HG03045 (cell line): ENCODE measurements around the gene GSTO2.

Experiments used
- ATAC-seq: cut with Tn5 transposase; IDR thresholded peaks from one replicate; pipeline ENCODE4 v1.9.1; 2021; ENCODE audit warnings: mild to moderate bottlenecking, moderate library complexity; ENCODE audit not compliant: unreplicated experiment

The GSTO2 gene

DNA sequence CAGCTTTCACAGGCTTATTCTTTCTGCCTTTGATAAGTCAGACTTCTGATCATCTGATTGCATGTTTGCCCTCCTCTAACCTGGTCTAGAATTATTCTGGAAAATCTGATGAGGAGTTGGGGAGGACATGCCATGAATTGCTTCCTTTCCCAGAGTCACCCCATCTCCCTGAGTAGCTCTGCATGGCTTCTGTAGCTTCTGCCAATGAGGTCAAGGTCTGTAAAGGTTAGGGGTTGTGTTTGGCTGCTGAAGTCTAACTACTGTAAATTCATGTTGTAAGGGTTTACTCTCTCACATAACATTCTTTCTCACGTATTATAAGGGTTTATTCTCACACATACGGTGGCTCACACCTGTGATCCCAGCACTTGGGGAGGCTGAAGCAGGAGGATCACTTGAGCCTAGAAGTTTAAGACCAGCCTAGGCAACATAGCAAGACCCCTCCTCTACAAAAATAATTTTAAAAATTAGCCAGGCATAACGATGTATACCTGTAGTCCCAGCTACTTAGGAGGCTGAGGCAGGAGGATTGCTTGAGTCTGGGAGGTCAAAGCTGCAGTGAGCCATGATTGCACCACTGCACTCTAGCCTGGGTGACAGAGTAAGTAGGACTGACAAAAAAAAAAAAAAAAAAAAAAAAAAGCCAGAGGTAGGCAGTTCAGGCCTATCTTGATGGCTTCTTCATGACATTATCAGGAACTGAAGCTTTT is 10.7 kb downstream of the GSTO2 start:
- ATAC-seq: no peak

DNA sequence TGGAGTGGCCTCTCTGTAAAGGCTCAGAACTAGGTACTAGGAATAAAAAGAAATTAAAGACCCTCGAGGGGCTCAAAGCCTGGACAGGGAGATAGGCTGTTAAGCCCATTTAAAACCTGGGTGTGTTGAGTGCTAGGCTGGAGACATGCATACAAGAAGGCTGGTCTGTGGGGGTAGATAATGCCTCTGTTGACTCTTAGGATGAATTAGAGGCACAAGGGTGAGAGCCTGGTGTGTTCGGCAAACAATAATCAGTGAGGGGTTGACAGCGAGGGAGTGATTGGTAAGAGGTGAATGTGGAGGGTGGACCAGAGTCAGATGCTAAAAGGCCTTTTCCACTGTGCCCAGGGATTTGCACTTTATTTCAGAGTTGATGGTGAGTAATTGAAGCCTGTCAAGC is 12.7 kb downstream of the GSTO2 start:
- ATAC-seq: no peak

DNA sequence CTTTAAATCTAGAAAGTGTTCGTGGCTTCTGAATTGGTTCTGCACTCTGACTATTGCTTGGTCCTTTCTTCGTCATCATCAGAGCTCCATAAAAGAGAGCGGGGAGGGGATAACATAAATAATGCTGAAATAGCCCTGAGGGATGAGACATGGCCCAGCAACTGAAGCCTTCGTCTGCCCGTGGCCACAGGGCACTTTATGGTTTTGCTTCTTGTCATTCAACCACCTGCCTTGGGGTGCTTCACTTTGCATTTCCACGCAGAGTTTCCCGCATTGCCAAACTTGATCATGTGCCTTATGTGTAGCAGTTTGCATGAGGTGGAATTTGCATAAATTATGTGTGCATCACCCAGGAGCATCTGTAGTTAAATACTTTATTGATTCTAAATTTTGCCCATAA is 15.9 kb downstream of the GSTO2 start:
- ATAC-seq: no peak

DNA sequence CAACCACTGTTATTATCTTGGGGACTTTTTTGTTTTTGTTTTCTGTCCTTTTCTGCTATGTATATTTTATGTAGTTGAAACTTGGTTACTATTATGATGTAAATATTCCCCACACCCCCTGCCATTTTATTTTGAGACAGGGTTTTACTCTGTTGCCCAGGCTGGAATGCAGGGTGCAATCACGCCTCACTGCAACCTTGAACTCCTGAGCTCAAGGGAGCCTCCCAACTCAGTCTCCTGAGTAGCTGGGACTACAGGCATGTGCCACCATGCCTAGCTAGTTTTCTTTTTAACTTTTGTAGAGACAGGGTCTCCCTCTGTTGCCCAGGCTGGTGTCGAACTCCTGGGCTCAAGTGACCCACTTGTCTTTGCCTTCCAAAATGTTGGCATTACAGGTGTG is 18.0 kb downstream of the GSTO2 start:
- ATAC-seq: no peak

DNA sequence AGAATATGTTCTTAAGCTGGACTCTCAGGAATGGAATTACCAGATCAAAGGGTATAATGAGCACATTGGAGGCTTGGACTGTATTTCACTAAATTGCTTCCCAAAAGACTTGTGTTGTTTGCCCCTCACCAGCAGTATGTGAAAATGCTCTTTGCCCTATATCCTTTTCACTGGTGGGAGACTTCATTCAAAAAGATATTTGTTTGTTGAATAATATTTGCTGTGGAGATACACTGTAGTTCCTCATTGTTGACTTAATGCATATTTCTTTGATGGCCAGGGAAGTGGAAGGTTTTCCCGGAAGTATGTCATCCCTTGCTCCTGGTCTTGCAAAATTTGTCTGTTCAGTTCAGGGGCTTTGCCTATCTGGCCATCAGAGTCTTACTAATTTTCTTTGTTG is 19.4 kb downstream of the GSTO2 start:
- no peak for ATAC-seq

DNA sequence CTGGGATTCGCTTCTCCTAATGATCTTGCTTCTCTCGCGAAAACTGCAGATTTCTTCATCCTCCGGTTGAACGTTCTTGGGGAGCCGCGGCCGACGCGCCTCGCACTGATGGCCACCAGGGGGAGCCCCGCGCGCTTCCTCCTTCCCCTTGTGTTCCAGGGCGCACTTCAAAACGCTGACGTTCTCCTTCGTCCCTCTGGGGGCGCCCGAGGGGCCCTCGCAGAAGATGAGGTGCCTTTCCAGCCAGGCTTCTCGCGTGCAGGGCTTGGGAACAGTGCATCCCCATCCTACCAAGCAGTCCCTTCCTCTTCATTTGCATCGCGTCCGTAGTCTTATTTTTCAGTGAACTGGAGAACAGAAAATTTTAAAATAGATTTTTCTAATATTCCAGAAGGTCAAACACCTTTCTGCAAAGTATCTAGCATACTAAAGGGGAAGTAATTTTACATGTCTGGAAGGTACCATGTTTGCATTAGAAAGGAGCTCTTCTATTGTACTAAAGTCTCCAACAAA is 22.5 kb downstream of the GSTO2 start:
- ATAC-seq: peak; percentile 98

DNA sequence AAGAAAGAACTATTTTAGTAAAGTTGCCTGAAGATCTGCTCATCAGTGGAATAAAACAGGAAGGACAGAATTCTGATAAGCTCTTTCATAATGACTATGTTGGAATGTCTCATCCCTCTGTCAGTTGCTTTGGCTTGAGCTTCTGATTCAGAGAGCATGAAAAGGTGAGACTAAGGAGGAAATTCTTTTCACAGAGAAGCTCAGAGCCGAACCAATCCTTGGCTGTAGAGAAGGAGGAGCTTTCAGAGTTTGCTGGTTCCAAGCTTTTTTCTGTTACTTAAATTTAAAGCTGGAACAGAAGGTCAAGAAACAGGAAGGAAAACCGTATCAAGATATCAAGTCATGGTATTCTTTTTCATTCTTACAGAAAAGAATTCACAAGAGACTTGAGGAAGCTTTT is 24.0 kb downstream of the GSTO2 start:
- ATAC-seq: no peak

DNA sequence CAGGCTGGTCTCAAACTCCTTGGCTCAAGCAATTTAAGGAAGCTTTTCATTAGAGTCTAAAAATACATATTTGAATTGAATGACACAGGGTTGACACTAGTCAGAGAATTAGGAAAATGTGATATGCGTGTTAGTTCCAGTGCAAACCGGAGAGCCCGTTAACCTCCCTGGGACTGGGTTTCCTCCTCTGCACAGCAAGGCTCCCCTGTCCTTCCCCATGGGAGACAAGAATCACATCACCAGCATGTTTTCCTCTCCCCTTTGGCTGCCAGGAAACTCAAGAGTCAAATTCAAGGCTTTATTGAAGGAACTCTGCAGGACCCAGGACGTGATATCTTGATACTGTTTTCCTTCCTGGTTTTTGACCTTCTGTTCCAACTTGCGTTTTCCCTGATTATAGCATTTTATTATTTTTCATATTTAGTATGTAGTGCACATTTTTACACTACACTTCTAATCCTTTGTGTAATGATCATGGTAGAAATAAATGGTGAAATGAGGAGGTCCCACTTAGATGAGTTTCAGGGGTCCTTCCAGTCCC is 24.9 kb downstream of the GSTO2 start:
- no peak for ATAC-seq

DNA sequence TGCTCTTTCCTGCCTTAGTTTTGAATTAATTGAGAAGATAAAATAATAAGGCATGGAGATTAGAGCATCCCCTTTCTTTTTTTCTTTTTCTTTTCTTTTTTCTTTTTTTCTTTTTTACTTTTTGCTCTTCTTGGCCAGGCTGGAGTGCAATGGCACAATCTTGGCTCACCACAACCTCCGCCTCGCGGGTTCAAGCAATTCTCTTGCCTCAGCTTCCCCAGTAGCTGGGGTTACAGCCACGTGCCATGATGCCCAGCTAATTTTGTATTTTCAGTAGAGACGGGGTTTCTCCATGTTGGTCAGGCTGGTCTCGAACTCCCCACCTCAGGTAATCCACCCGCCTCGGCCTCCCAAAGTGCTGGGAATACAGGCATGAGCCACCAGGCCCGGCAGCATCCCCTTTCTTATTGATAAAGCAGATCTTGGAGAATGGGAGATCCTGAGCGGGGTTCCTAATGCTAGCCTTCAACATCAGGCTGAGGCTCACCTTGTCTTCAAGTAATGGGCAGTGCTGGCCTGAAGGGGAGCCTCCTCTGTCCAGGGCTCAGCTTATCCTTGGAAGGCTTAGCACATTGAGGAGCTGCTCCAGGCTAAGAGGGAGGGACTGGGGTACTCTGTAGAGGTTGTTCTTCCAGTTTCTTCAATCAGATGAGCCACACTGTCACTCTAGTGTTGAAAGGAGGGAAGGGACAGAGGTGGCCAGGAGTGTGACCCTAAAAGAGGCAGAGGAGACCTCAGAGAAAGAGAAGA is 27.9 kb downstream of the GSTO2 start:
- ATAC-seq: no peak

DNA sequence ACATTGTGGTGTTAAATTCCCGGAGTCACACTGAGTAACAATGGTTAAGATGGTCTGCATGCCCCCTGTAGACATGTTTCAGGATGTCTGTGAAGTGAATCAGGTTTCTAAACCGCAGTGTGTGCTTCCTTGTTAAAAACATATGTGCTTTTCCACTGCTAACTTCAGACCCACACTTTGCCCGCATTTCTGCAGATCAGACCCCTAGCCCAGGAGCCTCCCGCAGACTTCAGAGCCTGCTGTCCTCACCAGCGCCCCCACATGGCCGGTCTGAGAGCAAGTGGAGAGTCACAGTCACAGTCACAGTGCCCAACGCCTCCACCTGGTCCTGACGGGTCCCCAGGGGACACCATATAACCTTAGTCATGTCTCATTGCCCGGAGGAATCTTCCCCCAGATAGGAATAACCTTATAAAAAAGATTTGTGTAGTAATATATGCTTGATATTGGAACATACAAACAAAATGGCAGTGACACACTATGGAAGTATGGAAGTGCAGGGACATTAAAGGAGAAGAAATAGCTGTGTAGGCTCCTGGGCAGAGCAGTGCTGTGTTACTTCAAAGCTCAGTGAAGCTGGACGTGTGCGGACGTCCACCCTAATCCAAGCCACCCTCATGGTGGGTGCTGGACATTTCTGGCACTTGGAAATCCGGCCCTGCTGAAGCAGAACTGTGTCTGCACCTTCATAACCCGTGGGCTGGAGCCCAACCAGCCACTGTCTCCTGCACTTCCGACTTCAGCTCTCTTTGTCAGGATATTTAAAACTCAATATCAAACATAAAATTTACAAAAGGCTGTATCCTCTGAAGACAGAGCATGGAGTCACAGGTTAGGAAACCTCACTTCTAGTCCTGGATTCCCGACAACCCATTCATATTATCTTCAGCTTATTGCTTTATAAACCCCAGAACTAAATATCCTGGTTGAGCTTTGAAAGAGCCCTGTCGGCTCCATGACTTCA is 29.0 kb downstream of the GSTO2 start:
- ATAC-seq: no peak

DNA sequence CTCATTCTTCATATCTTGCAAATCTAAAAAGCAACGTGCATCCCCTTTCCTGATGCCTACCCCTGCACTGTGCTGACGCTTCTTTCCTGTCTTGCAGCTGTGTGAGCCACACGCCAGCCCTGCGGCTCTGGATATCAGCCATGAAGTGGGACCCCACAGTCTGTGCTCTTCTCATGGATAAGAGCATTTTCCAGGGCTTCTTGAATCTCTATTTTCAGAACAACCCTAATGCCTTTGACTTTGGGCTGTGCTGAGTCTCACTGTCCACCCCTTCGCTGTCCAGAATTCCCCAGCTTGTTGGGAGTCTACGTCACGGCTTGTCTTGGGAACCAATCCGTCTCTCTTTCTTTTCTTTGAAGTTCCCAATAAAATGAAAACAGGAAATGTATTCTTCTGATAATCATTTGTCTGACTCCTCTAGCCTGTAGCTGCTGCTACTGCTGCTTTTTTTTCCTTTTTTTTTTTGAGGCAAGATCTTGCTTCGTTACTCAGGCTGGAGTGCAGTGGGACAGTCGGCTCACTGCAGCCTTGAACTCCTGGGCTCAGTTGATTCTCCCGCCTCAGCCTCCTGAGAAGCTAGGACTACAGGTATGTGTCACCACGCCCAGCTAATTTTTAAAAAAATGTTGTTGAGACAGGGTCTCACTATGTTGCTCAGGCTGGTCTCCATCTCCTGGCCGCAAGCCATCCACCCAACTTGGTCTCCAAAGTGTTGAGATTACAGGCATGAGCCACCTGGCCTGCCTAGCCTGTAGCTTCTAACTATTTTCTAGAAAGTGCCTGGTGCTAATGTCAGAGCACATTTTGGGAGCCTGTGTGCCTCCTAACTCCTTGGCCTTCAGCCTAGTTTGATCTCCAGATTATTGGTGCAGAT is 30.3 kb downstream of the GSTO2 start:
- ATAC-seq: no peak

DNA sequence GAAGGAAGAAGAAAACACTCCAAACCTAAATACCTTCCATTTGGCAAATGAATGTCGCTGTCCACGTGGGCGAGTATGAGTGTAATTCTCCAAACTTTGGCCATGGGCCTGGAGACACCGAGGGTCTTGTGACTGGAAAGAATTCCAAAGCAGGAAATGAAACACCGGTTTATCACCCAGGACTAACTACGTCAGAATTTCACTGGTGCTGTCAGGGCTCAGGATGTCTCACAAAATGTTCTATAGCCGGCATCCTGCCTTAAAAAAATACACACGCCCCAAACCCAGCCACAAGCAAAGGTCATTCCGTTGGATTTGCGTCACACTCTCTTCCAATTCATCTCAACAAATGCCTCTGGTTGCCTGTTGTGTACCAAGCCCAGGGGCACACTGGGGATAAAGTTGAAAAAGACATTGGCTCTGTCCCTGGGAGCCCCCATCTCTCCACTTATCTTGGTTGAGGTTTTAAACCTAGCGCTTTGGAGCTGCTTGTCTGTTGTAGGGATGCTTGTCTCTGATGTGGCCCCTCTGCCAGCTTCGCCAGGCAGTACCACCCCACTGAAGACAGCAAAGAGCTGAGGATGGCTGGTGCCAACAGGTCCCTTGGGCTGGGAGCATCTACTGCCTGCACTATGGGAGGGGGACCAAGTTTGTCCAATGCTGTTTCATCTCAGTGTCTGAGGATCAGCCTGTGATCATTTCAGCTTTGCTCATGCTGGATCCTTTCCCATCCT is 31.2 kb downstream of the GSTO2 start:
- ATAC-seq: no peak

DNA sequence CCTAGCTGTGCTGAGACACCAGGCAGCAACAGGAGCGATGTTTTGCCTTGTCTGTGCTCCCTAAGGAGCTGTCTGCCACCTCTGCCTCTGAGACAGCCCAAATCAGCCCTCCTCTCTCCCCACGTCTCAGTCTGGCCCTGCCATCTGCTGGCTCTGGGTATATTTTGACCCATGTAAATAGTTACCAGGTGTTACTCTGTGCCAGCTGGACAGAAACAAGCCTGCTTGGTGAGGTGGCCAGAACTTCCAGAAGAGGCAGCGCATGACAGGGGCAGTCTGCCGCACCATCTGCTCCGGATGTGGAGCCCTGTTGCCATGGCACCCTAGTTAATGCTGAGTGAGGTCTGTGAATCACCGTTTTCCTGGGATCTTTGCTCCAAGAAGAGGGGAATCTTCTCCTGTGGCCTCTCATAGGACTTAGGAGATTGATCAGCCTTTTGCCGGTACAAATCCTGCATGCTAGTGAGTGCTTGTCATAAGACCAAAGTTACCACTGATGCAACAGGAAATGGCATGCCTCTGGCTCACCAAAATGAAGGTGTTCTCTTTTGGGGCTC is 31.8 kb downstream of the GSTO2 start:
- ATAC-seq: no peak

DNA sequence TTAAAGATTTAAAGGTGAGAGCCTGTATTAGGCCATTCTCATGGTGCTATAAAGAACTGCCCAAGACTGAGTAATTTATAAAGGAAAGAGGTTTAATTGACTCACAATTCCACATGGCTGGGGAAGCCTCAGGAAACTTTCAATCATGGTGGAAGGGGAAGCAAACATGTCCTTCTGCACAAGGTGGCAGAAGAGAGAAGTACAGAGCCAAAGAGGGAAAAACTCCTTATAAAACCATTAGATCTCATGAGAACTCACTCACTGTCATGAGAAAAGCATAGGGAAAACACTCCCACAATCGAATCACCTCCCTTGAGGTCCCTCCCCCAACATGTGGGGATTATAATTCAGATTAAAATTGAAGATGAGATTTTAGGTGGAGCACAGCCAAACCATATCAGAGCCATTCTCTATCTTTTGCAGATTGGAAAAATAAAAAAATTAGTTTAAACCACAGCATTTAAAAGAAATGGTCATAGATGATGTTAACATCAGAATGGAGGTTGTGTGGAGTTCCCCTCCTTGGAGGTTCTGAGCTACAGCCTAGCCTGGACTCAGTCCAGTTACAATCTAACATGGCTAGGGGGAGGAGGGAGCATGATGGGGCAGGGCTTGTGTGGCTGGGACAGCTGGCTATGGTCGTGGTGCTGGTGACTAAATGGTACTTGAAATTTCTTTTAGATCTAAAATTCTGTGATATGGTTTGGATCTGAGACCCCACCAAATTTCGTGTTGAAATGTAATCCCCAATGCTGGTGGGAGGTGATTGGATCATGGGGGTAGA is 33.1 kb downstream of the GSTO2 start:
- ATAC-seq: no peak

DNA sequence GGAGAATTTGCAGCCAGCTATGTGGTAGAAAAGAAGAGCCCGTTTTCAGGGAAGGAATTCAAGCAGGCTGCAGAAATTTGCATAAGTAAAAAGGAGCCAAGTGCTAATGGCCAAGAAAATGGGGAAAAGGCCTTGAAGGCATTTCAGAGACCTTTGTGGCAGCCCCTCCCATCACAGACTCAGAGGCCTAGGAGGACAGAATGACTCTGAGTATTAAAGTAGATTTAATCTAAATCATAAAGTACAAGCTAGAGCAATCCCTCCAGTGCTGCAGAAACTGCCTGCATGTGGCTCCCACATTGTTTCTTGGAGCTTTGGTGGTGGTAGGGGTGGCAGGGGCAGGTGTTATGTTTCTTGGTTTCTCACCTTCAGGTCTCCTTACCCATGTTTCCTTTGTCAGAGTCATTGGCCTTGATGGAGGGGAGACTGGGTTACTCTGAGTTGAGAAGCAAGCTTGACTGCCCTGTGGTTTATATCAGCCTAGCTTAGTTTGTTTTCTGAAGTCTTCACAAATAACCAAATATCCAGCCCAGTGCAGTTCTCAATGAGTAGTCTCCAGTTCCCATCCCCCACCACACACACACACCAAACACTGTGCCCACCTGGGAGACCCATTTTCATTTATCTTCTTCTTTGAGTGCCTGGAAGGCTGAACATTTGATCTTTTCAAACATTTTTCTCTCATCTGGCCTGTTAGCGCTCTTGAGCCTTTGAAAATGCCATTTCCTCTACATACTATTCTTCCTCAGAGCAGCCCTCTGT is 34.8 kb downstream of the GSTO2 start:
- no peak for ATAC-seq

DNA sequence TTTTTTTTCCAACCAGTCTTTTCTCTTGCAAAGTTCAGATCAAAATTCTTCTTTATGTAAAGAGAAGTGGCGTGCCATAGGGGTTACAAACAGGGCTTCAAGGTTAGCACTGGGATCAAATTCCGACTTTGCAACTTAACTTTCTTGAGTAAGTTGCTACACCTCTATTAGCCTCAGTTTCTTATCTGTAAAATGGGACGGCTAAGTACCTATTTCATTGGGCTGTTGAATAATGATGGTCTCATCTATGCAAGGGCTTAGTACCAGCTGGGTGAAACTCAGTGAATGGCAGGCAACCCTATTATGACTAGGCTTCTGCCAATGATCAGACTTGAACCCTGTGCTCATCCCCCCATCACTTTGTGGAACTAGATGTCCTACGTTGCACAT is 35.4 kb downstream of the GSTO2 start:
- ATAC-seq: no peak

DNA sequence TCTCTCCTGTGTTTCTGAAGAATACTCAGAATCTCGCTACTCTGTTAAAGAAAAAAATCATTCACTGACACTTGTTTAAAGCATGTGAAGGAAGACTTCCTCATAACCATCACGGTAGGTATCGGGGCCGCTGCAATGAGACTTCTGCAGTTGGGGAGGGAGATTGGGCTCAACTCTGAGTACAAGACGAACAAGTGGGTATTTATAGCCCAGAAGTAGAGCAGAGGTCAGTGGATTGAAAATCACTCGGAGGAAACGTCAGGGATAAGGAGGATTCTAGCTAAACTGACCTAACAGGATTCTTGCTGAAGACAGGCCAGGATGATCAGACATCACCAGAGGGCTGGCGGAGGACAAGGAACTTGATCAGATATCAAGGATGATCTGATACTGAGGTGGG is 35.9 kb downstream of the GSTO2 start:
- ATAC-seq: no peak

DNA sequence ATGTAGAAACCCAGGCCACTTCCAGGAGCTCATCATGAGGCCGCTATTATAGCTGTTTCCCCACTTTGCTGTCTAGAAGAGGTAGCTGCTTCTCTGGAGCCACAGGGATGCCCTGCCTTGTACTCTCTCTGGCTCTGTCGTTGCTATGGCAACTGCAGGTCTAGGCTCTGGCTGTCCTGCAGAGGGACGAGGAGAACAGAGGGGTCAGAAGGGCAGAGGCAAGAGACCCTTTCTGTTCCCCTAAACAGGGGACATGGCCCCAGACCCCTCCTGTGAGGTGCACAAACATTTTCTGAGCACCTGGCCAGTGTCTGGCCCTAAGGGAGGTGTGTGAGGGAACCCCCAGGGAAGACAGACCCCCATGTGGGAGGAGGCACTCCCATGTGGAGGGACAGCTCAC is 37.9 kb downstream of the GSTO2 start:
- no peak for ATAC-seq
